NT2/D1 (cell line): Measurements from ENCODE around the gene DNAH17.

Experiments
- YY1 ChIP-seq: IDR thresholded peaks from 2 replicates; pipeline ENCODE4 v1.6.1; 2011; ENCODE audit not compliant: insufficient read length, insufficient read depth
- ZNF274 ChIP-seq: IDR thresholded peaks from 2 replicates; pipeline ENCODE4 v1.6.1; 2011; ENCODE audit warnings: mild to moderate bottlenecking, low read depth, low read length

DNA sequence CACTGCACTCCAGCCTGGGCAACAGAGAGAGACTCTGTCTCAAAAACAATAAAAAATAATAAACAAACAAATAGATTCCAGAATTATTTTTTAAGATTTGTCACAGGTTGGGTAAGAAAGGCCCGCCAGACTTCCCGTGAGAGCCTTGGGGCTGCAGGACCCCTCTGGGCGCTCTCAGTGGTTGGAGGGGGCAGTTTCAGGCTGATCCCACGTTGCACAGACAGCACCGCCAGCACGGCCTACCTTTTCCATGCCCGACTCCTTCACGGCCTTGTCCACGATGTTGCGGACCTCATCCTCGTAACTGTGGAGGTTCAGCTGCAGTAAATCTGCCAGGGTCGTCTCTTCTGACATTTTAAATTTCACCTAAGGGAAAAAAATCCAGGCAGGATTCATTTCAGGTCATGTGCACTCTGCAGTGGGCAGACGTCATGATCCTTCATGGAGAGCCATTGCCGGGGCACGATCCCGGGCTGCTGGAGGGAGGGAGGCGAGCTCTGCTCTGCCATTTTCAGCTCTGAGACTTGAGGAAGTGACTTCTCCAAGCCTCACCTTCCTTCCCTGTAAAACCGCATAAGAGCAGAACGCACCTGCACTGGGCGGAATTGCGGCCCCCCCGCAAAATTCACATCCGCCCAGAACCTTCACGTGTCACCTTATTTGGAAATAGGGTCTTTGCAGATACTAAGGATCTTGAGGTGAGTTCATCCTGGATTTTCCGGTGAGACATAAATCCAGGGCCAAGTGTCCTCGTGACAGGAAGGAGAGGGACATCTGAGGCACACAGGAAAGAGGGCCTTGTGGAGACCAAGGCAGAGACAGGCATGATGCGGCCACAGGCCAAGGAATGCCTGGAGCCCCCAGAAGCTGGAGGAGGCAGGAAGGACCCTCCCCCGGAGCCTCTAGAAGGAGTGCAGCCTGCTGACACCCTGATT is 66.8 kb downstream of the DNAH17 start:
- no peak for TF ChIP-seq YY1
- no peak for TF ChIP-seq ZNF274
